NCI-H226 (cell line): ENCODE data around the gene PIGM.
"Not testable (repeated sequence)": the region's sequence is repeated elsewhere in the genome, so short reads cannot be mapped to it uniquely, and the experiment has no call there.

Experiments used
- DNase-seq: peaks from one replicate; pipeline ENCODE4 v3.0.0-alpha.2; 2015

PIGM gene

GRCh38 chr1:160058087-160058486, 26.3 kb upstream of the PIGM start:
- no peak for DNase-seq

GRCh38 chr1:160056648-160057169, 24.9 kb upstream of the PIGM start:
- DNase-seq = no peak

GRCh38 chr1:160053548-160054365, 22.0 kb upstream of the PIGM start:
- DNase-seq = no peak

GRCh38 chr1:160052936-160053335, 21.1 kb upstream of the PIGM start:
- no peak for DNase-seq

GRCh38 chr1:160050619-160051018, 18.8 kb upstream of the PIGM start:
- no peak for DNase-seq

- DNase-seq = not testable (repeated sequence)
Measured at GRCh38 chr1:160050182-160050581, 18.4 kb upstream of the PIGM start.

GRCh38 chr1:160049101-160049500, 17.3 kb upstream of the PIGM start:
- DNase-seq = no peak

GRCh38 chr1:160048335-160048734, 16.5 kb upstream of the PIGM start:
- no peak for DNase-seq

GRCh38 chr1:160047111-160047991, 15.6 kb upstream of the PIGM start:
- no peak for DNase-seq

- DNase-seq = peak; percentile 15
Measured at GRCh38 chr1:160046494-160047110, 14.8 kb upstream of the PIGM start.

GRCh38 chr1:160045653-160046052, 13.9 kb upstream of the PIGM start:
- DNase-seq = no peak

- DNase-seq = no peak
Measured at GRCh38 chr1:160043543-160043942, 11.8 kb upstream of the PIGM start.

GRCh38 chr1:160040476-160040875, 8.7 kb upstream of the PIGM start:
- DNase-seq = peak; percentile 12

- no peak for DNase-seq
Measured at GRCh38 chr1:160032165-160032820, 503 bp upstream of the PIGM start.

GRCh38 chr1:160030657-160031364, 979 bp downstream of the PIGM start:
- no peak for DNase-seq

GRCh38 chr1:160028426-160028825, 3.4 kb downstream of the PIGM start:
- no peak for DNase-seq

- DNase-seq = no peak
Measured at GRCh38 chr1:160025314-160025713, 6.5 kb downstream of the PIGM start.

GRCh38 chr1:160024195-160024905, 7.4 kb downstream of the PIGM start:
- no peak for DNase-seq

- DNase-seq = peak; percentile 80
Measured at GRCh38 chr1:160022330-160023310, 9.2 kb downstream of the PIGM start.
